ENCODE results near the gene EGLN2. TPM values are rescaled to one million over a fixed set of nuclear protein-coding genes. Genes with fewer than 3 reads are reported as not detected.

EGLN2 gene
- total and polyA plus RNA-seq, 8 donors, result 22.3 to 82.1 (median 27.8) TPM

DNA sequence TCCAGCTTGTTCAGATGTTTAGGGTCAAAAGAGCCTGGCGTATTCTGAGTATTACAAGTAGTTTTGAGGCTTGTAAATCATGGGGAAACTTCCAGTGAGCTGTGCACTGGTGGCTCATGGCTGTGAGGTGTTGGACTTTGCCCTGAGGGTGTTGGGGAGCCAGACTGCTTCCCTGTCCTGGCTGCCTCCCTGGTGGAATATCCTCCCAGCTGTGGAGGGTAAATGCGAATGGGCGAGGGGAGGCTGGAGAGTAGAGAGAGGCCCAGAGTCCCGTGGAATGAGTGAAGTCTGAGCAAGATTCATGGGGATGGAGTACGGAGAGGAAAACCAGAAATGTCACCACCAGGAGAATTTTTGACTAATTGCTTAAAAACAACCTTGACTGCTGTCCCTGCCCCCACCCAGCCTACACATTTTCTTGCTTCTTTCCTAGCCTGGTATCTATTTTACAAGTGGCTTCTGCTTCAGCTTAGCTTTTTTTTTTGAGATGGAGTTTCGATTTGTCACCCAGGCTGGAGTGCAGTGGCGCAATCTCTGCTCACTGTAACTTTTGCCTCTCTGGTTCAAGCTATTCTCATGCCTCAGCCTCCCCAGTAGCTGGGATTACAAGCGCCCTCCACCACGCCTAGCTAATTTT, 44.3 kb upstream of the EGLN2 start:
- peaks cover 4 to 31% (median 7%) of the 10 kb centered on the region in 3 donors for H3K36me3 ChIP-seq
- H3K27ac ChIP-seq, result peak overlapping the region in 2 of 4 donors; percentile 73 to 76
- no peaks in the 10 kb centered on the region for H3K27me3 ChIP-seq
- 50 to 53% methylated on average over 9 of the region's 9 CpGs for WGBS, 2 donors
- TF ChIP-seq, protein P1, sequence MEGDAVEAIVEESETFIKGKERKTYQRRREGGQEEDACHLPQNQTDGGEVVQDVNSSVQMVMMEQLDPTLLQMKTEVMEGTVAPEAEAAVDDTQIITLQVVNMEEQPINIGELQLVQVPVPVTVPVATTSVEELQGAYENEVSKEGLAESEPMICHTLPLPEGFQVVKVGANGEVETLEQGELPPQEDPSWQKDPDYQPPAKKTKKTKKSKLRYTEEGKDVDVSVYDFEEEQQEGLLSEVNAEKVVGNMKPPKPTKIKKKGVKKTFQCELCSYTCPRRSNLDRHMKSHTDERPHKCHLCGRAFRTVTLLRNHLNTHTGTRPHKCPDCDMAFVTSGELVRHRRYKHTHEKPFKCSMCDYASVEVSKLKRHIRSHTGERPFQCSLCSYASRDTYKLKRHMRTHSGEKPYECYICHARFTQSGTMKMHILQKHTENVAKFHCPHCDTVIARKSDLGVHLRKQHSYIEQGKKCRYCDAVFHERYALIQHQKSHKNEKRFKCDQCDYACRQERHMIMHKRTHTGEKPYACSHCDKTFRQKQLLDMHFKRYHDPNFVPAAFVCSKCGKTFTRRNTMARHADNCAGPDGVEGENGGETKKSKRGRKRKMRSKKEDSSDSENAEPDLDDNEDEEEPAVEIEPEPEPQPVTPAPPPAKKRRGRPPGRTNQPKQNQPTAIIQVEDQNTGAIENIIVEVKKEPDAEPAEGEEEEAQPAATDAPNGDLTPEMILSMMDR (IDR thresholded peaks at IDR 0.05), result no peak
- peak in 2 of 6 donors; percentile 31 to 57 for DNase-seq
- intact Hi-C loops (cut with DNase I), result no loop called here
- H3K9me3 ChIP-seq, result no peaks in the 10 kb centered on the region
- peaks cover 0 to 34% (median 7%) of the 10 kb centered on the region in 3 donors for H3K4me1 ChIP-seq
- FAIRE-seq, result no peak
- ATAC-seq, result peak in 1 of 4 donors; percentile 9
- H3K4me3 ChIP-seq, result peak overlapping the region in 2 of 4 donors; percentile 1 to 28

DNA sequence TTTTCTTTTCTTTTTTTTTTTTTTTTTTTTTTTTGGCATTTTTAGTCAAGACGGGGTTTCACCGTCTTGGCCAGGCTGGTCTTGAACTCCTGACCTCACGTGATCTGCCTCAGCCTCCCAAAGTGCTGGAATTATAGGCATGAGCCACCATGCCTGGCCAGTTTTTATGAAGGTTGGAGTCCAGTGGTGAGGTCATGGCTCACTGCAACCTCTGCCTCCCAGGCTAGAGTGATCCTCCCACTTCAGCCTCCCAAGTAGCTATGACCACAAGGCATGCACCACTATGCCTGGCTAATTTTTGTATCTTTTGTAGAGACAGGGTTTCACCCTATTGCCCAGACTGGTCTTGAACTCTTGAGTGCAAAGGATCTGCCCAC, 43.8 kb upstream of the EGLN2 start:
- TF ChIP-seq, protein P1 (IDR thresholded peaks at IDR 0.05), result no peak
- H3K4me3 ChIP-seq, result peak overlapping the region in 1 of 4 donors; percentile 28
- H3K4me1 ChIP-seq, result peaks cover 0 to 34% (median 7%) of the 10 kb centered on the region in 3 donors
- no peak overlapping the region for H3K27ac ChIP-seq
- 88 to 90% methylated on average over 3 of the region's 3 CpGs for WGBS, 2 donors
- H3K27me3 ChIP-seq, result no peaks in the 10 kb centered on the region
- intact Hi-C loops (cut with DNase I), result no loop called here
- no peaks in the 10 kb centered on the region for H3K9me3 ChIP-seq
- FAIRE-seq (no peak), ATAC-seq (no peak), DNase-seq (no peak)
- H3K36me3 ChIP-seq, result peaks cover 4 to 36% (median 11%) of the 10 kb centered on the region in 3 donors

DNA sequence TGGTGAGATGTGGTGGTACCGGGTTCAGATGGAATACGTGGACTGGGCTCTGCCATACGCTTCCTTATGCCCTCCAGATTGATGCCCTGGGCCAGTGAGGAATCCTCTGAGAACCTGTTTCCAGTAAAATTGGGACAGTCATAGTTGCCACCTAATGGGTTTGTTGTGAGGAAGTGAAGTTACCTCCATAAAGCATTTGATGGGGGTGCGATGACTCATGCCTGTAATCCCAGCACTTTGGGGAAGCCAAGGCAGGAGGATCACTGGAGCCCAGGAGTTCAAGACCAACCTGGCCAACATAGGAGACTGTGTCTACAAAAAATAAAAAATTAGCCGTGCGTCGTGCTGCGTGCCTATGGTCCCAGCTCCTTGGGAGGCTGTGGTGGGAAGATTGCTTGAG, 43.2 kb upstream of the EGLN2 start:
- H3K27ac ChIP-seq, result no peak overlapping the region
- FAIRE-seq, result no peak
- peaks cover 4 to 42% (median 17%) of the 10 kb centered on the region in 3 donors for H3K36me3 ChIP-seq
- TF ChIP-seq, protein P1 (IDR thresholded peaks at IDR 0.05), result no peak
- no peaks in the 10 kb centered on the region for H3K9me3 ChIP-seq
- intact Hi-C loops (cut with DNase I), result no loop called here
- no peak for ATAC-seq
- H3K4me3 ChIP-seq, result no peak overlapping the region
- peaks cover 0 to 34% (median 7%) of the 10 kb centered on the region in 3 donors for H3K4me1 ChIP-seq
- no peak for DNase-seq
- no peaks in the 10 kb centered on the region for H3K27me3 ChIP-seq
- WGBS, 2 donors, result 98 to 99% methylated on average over 8 of the region's 8 CpGs

DNA sequence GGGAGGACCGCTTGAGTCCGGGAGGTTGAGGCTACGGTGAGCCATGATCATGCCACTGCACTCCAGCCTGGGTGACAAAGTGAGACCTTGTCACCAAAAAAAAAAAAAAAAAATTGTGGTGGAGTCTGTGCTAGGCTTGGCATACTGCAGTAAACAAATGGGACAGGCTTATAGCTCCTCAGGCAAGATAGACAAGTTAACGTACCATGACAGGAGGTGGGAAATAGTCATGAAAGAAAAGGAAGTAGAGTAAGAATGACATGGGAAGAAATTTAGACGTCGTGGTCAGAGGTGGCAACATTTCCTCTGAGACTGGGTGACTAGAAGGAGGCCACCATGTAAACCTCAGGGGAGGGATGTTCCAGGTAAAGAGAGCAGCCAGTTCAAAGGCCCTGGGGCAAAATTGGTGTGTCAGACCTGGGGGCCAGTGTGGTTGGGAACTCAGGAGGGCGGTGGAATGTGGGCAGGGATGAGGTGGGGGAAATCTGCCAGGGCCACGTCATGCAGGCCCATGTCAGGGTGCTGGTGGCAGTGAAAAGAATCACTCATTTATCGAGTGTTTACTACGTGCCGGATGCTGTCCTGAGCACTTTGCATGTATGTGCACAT, 42.4 kb upstream of the EGLN2 start:
- ATAC-seq (no peak), FAIRE-seq (no peak)
- WGBS, 2 donors, result 77 to 88% methylated on average over 10 to 11 of the region's 11 CpGs

More for the DNA sequence above, 42.4 kb upstream of the EGLN2 start:
- intact Hi-C loops (cut with DNase I), result no loop called here
- Histone ChIP-seq H3K27ac (no peak overlapping the region), H3K9me3 (no peaks in the 10 kb centered on the region), H3K4me1 (peaks cover 0 to 34% (median 7%) of the 10 kb centered on the region in 3 donors), H3K4me3 (no peak overlapping the region), H3K36me3 (peaks cover 4 to 47% (median 18%) of the 10 kb centered on the region in 3 donors), H3K27me3 (no peaks in the 10 kb centered on the region)
- no peak for DNase-seq
- TF ChIP-seq, protein P1 (IDR thresholded peaks at IDR 0.05), result no peak
